ENCODE measurements around the gene ALDH1L1.

GRCh38 chr3:126109880-126110235 is 70.5 kb downstream of the ALDH1L1 start:
- no peak for TF ChIP-seq YY1 (IDR thresholded peaks at IDR 0.05; ENCODE audit: insufficient read depth, insufficient read length)
- no peak for TF ChIP-seq ZNF274 (IDR thresholded peaks at IDR 0.05; ENCODE audit: low read depth, low read length)
- TF ChIP-seq SUZ12 (IDR thresholded peaks at IDR 0.05; ENCODE audit: extremely low read depth, insufficient read depth, insufficient read length): no peak
